ENCODE measurements around the gene SIL1. TPM values are rescaled to one million over a fixed set of nuclear protein-coding genes. Genes with fewer than 3 reads are reported as not detected.

The SIL1 gene
- total and polyA plus RNA-seq, 9 of the 15 experiments (the other 6 are each of a cell fraction or from before 2014, with no cell fraction given), result 1.3 to 30.5 (median 18.1) TPM

DNA sequence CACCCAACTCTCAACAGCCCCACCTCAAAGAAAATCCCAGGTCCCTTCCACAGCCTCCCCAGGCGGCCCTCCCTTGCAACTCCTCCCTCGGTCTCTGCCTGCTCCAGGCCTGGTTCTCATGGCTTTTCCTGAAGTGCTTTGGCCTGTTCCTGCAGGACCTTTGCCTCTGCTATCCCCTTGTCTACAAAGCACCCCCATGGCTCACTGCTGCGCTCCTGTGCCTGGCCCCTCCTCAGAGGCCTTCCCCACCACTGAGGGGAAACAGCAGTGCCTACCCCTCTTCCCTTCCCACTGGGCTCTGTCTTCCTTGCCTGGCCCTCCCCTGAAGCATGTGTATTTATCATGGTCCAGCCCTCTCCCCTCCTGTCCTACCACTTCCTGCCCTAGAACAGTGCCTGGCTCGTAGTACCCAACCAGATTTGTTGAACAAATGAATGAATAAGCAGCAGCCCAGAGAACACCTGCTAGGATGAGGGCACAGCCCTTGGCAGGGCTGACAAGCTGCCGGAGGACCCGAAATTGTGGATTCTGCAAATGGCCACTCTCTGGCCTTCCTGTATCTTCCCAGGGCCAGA is 254.5 kb downstream of the SIL1 start:
- CTCF ChIA-PET (ENCODE audit: low intra/inter-chr PET ratio), result no interaction called here
- ATAC-seq, result no peak
- POLR2A ChIA-PET, result interaction anchor here (1.0 to 1.6 kb wide), 2 partner anchors 11 to 13 kb away, joined by 3 to 4 read pairs; no protein-coding TSS in a partner anchor
- no peak for FAIRE-seq
- H4K20me1 ChIP-seq (replicated peaks; ENCODE audit: control insufficient read depth, insufficient read depth, low read length), result no peaks in the 10 kb centered on the region
- no peak for DNase-seq (ENCODE audit: extremely low read depth in 1 of 4, low spot score in 3 of 4)
- H3K36me3 ChIP-seq (ENCODE audit: control insufficient read depth, insufficient read depth, low read length), result peaks cover 4% of the 10 kb centered on the region; the same call in 2 of the 3 replicates
- no peak overlapping the region for H3K27ac ChIP-seq (ENCODE audit: extremely low read depth, low read depth, low read length)
- H3K9ac ChIP-seq (ENCODE audit: insufficient read depth in 1 of 2, low read depth in 2 of 2, low read length in 2 of 2), result 0 out of 4 replicates have a peak overlapping the region, but pooled peaks of 1 of the 2 experiments have one; percentile 36
- no peaks in the 10 kb centered on the region for H3K27me3 ChIP-seq (ENCODE audit: control insufficient read depth in 2 of 2, insufficient read depth in 2 of 2, low read length in 2 of 2)
- peaks cover 0 to 15% of the 10 kb centered on the region in 2 experiments; a peak in 1 of 5 replicates for H3K4me1 ChIP-seq (replicated peaks in 1 of 2; ENCODE audit: control insufficient read depth in 2 of 2, insufficient read depth in 2 of 2, low read length in 2 of 2)
- H3K9me3 ChIP-seq (replicated peaks; ENCODE audit: control insufficient read depth, insufficient read depth, low read depth, low read length), result no peaks in the 10 kb centered on the region
- no peak overlapping the region for H3K4me2 ChIP-seq (ENCODE audit: insufficient read depth, low read length)
- in situ Hi-C loops (cut with MboI), result no loop called here
- BruUV-seq (replicated peaks), result no TSS peak
- WGBS (ENCODE audit: insufficient coverage, low coverage, missing lambda C conversion rate), result 48% methylated on average over 5 of the region's 6 CpGs
- H3K9me1 ChIP-seq (ENCODE audit: control insufficient read depth, insufficient read depth, low read length), result peaks cover 2% of the 10 kb centered on the region
- no peak overlapping the region for H3K4me3 ChIP-seq
- no peak overlapping the region for H2AFZ ChIP-seq (ENCODE audit: low read depth, low read length)
- TF ChIP-seq NCOA4 (IDR thresholded peaks at IDR 0.05; ENCODE audit: partially characterized antibody) (no peak), RBM25 (IDR thresholded peaks at IDR 0.05; ENCODE audit: low read depth, low read length, severe bottlenecking) (no peak), RUNX1 (IDR thresholded peaks at IDR 0.05; ENCODE audit: low read depth) (no peak), MAFG (tag; conservative IDR thresholded peaks at IDR 0.05) (no peak), SMC3 (conservative IDR thresholded peaks at IDR 0.05; ENCODE audit: insufficient read depth, low read depth, low read length) (no peak)
- TF ChIP-seq, protein P1, sequence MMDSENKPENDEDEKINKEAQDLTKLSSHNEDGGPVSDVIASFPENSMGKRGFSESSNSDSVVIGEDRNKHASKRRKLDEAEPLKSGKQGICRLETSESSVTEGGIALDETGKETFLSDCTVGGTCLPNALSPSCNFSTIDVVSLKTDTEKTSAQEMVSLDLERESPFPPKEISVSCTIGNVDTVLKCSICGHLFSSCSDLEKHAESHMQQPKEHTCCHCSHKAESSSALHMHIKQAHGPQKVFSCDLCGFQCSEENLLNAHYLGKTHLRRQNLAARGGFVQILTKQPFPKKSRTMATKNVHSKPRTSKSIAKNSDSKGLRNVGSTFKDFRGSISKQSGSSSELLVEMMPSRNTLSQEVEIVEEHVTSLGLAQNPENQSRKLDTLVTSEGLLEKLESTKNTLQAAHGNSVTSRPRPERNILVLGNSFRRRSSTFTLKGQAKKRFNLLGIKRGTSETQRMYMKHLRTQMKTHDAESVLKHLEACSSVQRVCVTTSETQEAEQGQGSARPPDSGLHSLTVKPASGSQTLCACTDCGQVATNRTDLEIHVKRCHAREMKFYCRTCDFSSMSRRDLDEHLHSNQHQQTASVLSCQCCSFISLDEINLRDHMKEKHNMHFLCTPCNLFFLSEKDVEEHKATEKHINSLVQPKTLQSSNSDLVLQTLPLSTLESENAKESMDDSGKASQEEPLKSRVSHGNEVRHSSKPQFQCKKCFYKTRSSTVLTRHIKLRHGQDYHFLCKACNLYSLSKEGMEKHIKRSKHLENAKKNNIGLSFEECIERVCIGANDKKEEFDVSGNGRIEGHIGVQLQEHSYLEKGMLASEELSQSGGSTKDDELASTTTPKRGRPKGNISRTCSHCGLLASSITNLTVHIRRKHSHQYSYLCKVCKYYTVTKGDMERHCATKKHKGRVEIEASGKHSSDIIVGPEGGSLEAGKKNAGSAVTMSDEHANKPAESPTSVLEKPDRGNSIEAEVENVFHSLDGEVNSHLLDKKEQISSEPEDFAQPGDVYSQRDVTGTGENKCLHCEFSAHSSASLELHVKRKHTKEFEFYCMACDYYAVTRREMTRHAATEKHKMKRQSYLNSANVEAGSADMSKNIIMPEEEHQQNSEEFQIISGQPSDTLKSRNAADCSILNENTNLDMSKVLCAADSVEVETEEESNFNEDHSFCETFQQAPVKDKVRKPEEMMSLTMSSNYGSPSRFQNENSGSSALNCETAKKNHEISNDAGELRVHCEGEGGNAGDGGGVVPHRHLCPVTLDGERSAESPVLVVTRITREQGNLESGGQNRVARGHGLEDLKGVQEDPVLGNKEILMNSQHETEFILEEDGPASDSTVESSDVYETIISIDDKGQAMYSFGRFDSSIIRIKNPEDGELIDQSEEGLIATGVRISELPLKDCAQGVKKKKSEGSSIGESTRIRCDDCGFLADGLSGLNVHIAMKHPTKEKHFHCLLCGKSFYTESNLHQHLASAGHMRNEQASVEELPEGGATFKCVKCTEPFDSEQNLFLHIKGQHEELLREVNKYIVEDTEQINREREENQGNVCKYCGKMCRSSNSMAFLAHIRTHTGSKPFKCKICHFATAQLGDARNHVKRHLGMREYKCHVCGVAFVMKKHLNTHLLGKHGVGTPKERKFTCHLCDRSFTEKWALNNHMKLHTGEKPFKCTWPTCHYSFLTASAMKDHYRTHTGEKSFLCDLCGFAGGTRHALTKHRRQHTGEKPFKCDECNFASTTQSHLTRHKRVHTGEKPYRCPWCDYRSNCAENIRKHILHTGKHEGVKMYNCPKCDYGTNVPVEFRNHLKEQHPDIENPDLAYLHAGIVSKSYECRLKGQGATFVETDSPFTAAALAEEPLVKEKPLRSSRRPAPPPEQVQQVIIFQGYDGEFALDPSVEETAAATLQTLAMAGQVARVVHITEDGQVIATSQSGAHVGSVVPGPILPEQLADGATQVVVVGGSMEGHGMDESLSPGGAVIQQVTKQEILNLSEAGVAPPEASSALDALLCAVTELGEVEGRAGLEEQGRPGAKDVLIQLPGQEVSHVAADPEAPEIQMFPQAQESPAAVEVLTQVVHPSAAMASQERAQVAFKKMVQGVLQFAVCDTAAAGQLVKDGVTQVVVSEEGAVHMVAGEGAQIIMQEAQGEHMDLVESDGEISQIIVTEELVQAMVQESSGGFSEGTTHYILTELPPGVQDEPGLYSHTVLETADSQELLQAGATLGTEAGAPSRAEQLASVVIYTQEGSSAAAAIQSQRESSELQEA (IDR thresholded peaks at IDR 0.05; ENCODE audit: low read depth), result no peak
- TF ChIP-seq, protein P2, sequence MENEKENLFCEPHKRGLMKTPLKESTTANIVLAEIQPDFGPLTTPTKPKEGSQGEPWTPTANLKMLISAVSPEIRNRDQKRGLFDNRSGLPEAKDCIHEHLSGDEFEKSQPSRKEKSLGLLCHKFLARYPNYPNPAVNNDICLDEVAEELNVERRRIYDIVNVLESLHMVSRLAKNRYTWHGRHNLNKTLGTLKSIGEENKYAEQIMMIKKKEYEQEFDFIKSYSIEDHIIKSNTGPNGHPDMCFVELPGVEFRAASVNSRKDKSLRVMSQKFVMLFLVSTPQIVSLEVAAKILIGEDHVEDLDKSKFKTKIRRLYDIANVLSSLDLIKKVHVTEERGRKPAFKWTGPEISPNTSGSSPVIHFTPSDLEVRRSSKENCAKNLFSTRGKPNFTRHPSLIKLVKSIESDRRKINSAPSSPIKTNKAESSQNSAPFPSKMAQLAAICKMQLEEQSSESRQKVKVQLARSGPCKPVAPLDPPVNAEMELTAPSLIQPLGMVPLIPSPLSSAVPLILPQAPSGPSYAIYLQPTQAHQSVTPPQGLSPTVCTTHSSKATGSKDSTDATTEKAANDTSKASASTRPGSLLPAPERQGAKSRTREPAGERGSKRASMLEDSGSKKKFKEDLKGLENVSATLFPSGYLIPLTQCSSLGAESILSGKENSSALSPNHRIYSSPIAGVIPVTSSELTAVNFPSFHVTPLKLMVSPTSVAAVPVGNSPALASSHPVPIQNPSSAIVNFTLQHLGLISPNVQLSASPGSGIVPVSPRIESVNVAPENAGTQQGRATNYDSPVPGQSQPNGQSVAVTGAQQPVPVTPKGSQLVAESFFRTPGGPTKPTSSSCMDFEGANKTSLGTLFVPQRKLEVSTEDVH (IDR thresholded peaks at IDR 0.05; ENCODE audit: low read depth, partially characterized antibody), result no peak
- H3K79me2 ChIP-seq (ENCODE audit: control insufficient read depth, insufficient read depth, low read length), result no peaks in the 10 kb centered on the region
- intact Hi-C loops (cut with micrococcal nuclease), result no loop called here
